Measurements from ENCODE around the gene NIT1. TPM values are rescaled to one million over a fixed set of nuclear protein-coding genes. Genes with fewer than 3 reads are reported as not detected.

The NIT1 gene
- 37.4 TPM for polyA plus RNA-seq (2013, experiment 1 of 2)
- 37.5 TPM for polyA plus RNA-seq (2013, experiment 2 of 2)

DNA sequence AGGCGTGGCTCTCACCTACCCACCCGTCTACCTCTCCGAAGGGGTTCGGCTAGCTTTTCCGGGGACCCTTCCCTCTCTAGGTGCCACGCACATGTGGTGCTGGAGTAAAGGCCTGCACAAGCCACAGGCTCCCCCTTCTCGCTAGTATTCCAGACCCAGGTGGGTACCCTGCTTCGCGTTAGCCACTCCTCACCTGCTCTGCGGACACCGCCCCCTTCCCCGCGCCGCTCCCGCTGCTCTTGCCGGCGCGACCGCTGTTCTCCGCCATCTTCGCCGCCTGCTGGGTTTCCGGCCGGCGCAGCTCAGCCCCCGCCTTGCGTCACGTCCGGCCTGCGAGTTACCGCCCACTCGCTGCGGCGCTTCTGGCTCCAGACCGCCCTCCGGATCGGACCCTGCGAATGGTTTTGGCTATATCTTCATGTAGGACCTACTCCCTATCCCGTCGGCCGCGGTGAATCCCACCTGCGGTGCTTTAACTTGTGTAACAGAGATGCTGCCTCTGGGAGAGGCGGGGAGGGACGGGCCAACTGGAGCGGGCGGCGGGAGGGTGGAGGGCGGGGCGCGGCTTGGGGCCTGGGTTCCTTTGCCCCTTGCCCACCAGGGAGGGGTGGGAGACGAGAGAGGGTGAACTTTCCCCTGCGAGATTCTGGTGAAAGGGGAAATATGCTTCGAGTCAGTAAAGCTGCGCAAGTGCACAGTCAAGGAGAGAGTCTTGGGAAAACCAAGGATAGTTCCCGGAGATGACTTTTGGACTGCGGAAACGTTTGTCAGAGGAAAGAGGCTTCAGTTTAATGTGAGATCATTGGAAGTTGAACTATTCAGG lies at the start of gene NIT1, which contains the start of gene PFDN2:
TSS of gene NIT1 (plus strand) at position 347 of the 823 bp plus-strand sequence. CDS start at position 419, 72 bp downstream.
TSS of gene PFDN2 (minus strand) at position 279 of the 823 bp plus-strand sequence. CDS start at position 268, 11 bp downstream.
- H4K91ac ChIP-seq (ENCODE audit: low read depth, low read length, poor library complexity) = no peak within 1 kb of the TSS
- no peak within 1 kb of the TSS for H3K14ac ChIP-seq (ENCODE audit: low read length)
- peak within 1 kb of the TSS; percentile 57 for H2BK5ac ChIP-seq (ENCODE audit: low read length)
- H2BK120ac ChIP-seq (ENCODE audit: low read depth, low read length) = no peak within 1 kb of the TSS
- no peak within 1 kb of the TSS for H2BK12ac ChIP-seq (ENCODE audit: low read length)
- H3K23ac ChIP-seq (ENCODE audit: low read depth, low read length, poor library complexity) = peak within 1 kb of the TSS; percentile 66
- H3K9ac ChIP-seq (ENCODE audit: low read depth, low read length, poor library complexity) = peak within 1 kb of the TSS; percentile 96
- peak; percentile 76 for DNase-seq (ENCODE audit: low spot score)
- H3K27ac ChIP-seq (replicated peaks; ENCODE audit: low read length) = peak within 1 kb of the TSS; percentile 82
- no peak within 1 kb of the TSS for H3K4ac ChIP-seq (ENCODE audit: low read length)
- peak within 1 kb of the TSS; percentile 76 for H2AK5ac ChIP-seq (ENCODE audit: low read depth, low read length)
- H3K36me3 ChIP-seq (replicated peaks in 1 of 2; ENCODE audit: control insufficient read depth in 2 of 2, insufficient read depth in 2 of 2, low read length in 2 of 2) = peaks cover 35 to 68% of the 10 kb centered on the region in 2 donors
- no CpG with 5 or more reads among the region's 58 CpGs for whole genome bisulfite sequencing, 2 donors (ENCODE audit: extremely low coverage in 2 of 2, insufficient read length in 2 of 2, insufficient replicate concordance in 1 of 2)
- peak within 1 kb of the TSS; percentile 79 for H3K4me2 ChIP-seq (ENCODE audit: insufficient read depth, low read length, poor library complexity, severe bottlenecking)
- no peaks in the 10 kb centered on the region for H3K9me3 ChIP-seq (replicated peaks in 1 of 2; ENCODE audit: control insufficient read depth in 2 of 2, insufficient read depth in 1 of 2, low read depth in 1 of 2, low read length in 2 of 2)
- no peaks in the 10 kb centered on the region for H3K27me3 ChIP-seq (ENCODE audit: control insufficient read depth in 3 of 3, insufficient read depth in 3 of 3, low read depth in 1 of 3, low read length in 3 of 3)
- peak within 1 kb of the TSS; percentile 86 for H2AFZ ChIP-seq (ENCODE audit: low read length)
- peak within 1 kb of the TSS; percentile 88 for H3K18ac ChIP-seq (ENCODE audit: low read length)
- peak within 1 kb of the TSS; percentile 50 for H2BK15ac ChIP-seq (ENCODE audit: low read length)
- H3K4me1 ChIP-seq (ENCODE audit: control insufficient read depth in 2 of 2, insufficient read depth in 1 of 2, low read depth in 1 of 2, low read length in 2 of 2) = peaks cover 4 to 14% of the 10 kb centered on the region in 2 donors
- H3K4me3 ChIP-seq (ENCODE audit: low read length in 2 of 2) = peak within 1 kb of the TSS; percentile 80 to 93
- no peak within 1 kb of the TSS for H4K8ac ChIP-seq (ENCODE audit: low read depth, low read length)
- H3K79me1 ChIP-seq (ENCODE audit: low read depth, low read length) = peaks cover 6% of the 10 kb centered on the region

GRCh38 chr1:161068306-161069234 lies 49.3 kb upstream of the NIT1 start:
- H3K27ac ChIP-seq (replicated peaks; ENCODE audit: low read length) = no peak overlapping the region
- no peak overlapping the region for H3K14ac ChIP-seq (ENCODE audit: low read length)
- H2BK5ac ChIP-seq (ENCODE audit: low read length) = peak overlapping the region; percentile 78
- no peak overlapping the region for H4K8ac ChIP-seq (ENCODE audit: low read depth, low read length)
- no peaks in the 10 kb centered on the region for H3K36me3 ChIP-seq (replicated peaks in 1 of 2; ENCODE audit: control insufficient read depth in 2 of 2, insufficient read depth in 2 of 2, low read length in 2 of 2)
- H3K27me3 ChIP-seq (ENCODE audit: control insufficient read depth in 3 of 3, insufficient read depth in 3 of 3, low read depth in 1 of 3, low read length in 3 of 3) = peaks cover 0 to 36% (median 0%) of the 10 kb centered on the region in 3 experiments
- H2AFZ ChIP-seq (ENCODE audit: low read length) = peak overlapping the region; percentile 0
- H3K9me3 ChIP-seq (replicated peaks in 1 of 2; ENCODE audit: control insufficient read depth in 2 of 2, insufficient read depth in 1 of 2, low read depth in 1 of 2, low read length in 2 of 2) = peaks cover 0 to 5% of the 10 kb centered on the region in 2 donors
- WGBS, 2 donors (ENCODE audit: extremely low coverage in 2 of 2, insufficient read length in 2 of 2, insufficient replicate concordance in 1 of 2) = no CpG with 5 or more reads among the region's 10 CpGs
- H2BK12ac ChIP-seq (ENCODE audit: low read length) = no peak overlapping the region
- H3K4ac ChIP-seq (ENCODE audit: low read length) = no peak overlapping the region
- H3K4me2 ChIP-seq (ENCODE audit: insufficient read depth, low read length, poor library complexity, severe bottlenecking) = no peak overlapping the region
- no peak overlapping the region for H3K4me3 ChIP-seq (ENCODE audit: low read length in 2 of 2)
- no peak overlapping the region for H2BK15ac ChIP-seq (ENCODE audit: low read length)
- no peak overlapping the region for H3K23ac ChIP-seq (ENCODE audit: low read depth, low read length, poor library complexity)
- DNase-seq (ENCODE audit: low spot score) = no peak
- H3K18ac ChIP-seq (ENCODE audit: low read length) = no peak overlapping the region
- no peak overlapping the region for H4K91ac ChIP-seq (ENCODE audit: low read depth, low read length, poor library complexity)
- no peak overlapping the region for H2BK120ac ChIP-seq (ENCODE audit: low read depth, low read length)
- H3K9ac ChIP-seq (ENCODE audit: low read depth, low read length, poor library complexity) = no peak overlapping the region
- H3K4me1 ChIP-seq (ENCODE audit: control insufficient read depth in 2 of 2, insufficient read depth in 1 of 2, low read depth in 1 of 2, low read length in 2 of 2) = peaks cover 4 to 17% of the 10 kb centered on the region in 2 donors
- H3K79me1 ChIP-seq (ENCODE audit: low read depth, low read length) = no peaks in the 10 kb centered on the region
- H2AK5ac ChIP-seq (ENCODE audit: low read depth, low read length) = peak overlapping the region; percentile 45

GRCh38 chr1:161069241-161069640 lies 48.7 kb upstream of the NIT1 start:
- H3K9ac ChIP-seq (ENCODE audit: low read depth, low read length, poor library complexity) = no peak overlapping the region
- H3K36me3 ChIP-seq (replicated peaks in 1 of 2; ENCODE audit: control insufficient read depth in 2 of 2, insufficient read depth in 2 of 2, low read length in 2 of 2) = no peaks in the 10 kb centered on the region
- no peak overlapping the region for H2BK12ac ChIP-seq (ENCODE audit: low read length)
- peak overlapping the region; percentile 81 for H2AK5ac ChIP-seq (ENCODE audit: low read depth, low read length)
- DNase-seq (ENCODE audit: low spot score) = no peak
- H3K4ac ChIP-seq (ENCODE audit: low read length) = no peak overlapping the region
- no peak overlapping the region for H4K8ac ChIP-seq (ENCODE audit: low read depth, low read length)
- peaks cover 0 to 30% (median 0%) of the 10 kb centered on the region in 3 experiments for H3K27me3 ChIP-seq (ENCODE audit: control insufficient read depth in 3 of 3, insufficient read depth in 3 of 3, low read depth in 1 of 3, low read length in 3 of 3)
- no peak overlapping the region for H2BK120ac ChIP-seq (ENCODE audit: low read depth, low read length)
- no peak overlapping the region for H3K4me2 ChIP-seq (ENCODE audit: insufficient read depth, low read length, poor library complexity, severe bottlenecking)
- H3K4me3 ChIP-seq (ENCODE audit: low read length in 2 of 2) = no peak overlapping the region
- peak overlapping the region; percentile 0 for H2AFZ ChIP-seq (ENCODE audit: low read length)
- no peak overlapping the region for H3K18ac ChIP-seq (ENCODE audit: low read length)
- no peak overlapping the region for H2BK5ac ChIP-seq (ENCODE audit: low read length)
- no CpG with 5 or more reads among the region's 9 CpGs for WGBS, 2 donors (ENCODE audit: extremely low coverage in 2 of 2, insufficient read length in 2 of 2, insufficient replicate concordance in 1 of 2)
- H3K23ac ChIP-seq (ENCODE audit: low read depth, low read length, poor library complexity) = no peak overlapping the region
- H3K79me1 ChIP-seq (ENCODE audit: low read depth, low read length) = no peaks in the 10 kb centered on the region
- H2BK15ac ChIP-seq (ENCODE audit: low read length) = no peak overlapping the region
- H3K4me1 ChIP-seq (ENCODE audit: control insufficient read depth in 2 of 2, insufficient read depth in 1 of 2, low read depth in 1 of 2, low read length in 2 of 2) = peaks cover 4 to 18% of the 10 kb centered on the region in 2 donors
- no peak overlapping the region for H3K14ac ChIP-seq (ENCODE audit: low read length)
- peaks cover 0 to 5% of the 10 kb centered on the region in 2 donors for H3K9me3 ChIP-seq (replicated peaks in 1 of 2; ENCODE audit: control insufficient read depth in 2 of 2, insufficient read depth in 1 of 2, low read depth in 1 of 2, low read length in 2 of 2)
- no peak overlapping the region for H3K27ac ChIP-seq (replicated peaks; ENCODE audit: low read length)
- no peak overlapping the region for H4K91ac ChIP-seq (ENCODE audit: low read depth, low read length, poor library complexity)
